H1 (cell line): ENCODE results near the gene LOC128125822.

Source experiments
- CTCF ChIA-PET: fragments of 300-600 bp; sonication (Branson Sonifier 250); formaldehyde crosslinking; loops from one replicate; lab custom pipeline; 2021; ENCODE audit not compliant: partially characterized antibody; lab: Charles Lee
- POLR2A ChIA-PET: fragments of 300-600 bp; sonication (Branson Sonifier 250); formaldehyde crosslinking; loops from one replicate; lab custom pipeline; 2021; ENCODE audit warnings: inconsistent platforms; ENCODE audit not compliant: partially characterized antibody; lab: Charles Lee
- DNase-seq, 2 experiments: peaks; one replicate each; pipeline versions ENCODE4 v3.0.0 to v3.0.0-alpha.2; 2010 to 2022; ENCODE audit warnings: low spot score in 2 of 2, low read depth in 1 of 2, mixed read lengths in 1 of 2
- FAIRE-seq: peaks from 2 replicates; lab custom pipeline; 2011; peaks lifted over from hg19 to GRCh38; lab: Jason Lieb, UNC
- H2AFZ ChIP-seq: 2 replicates; pipeline ENCODE4 v1.8.1; 2012; ENCODE audit warnings: low read length, inconsistent platforms
- H2AK5ac ChIP-seq: 2 replicates; pipeline ENCODE4 v1.6.1; 2013; ENCODE audit warnings: low read depth, low read length
- H2BK120ac ChIP-seq: replicated peaks from 2 replicates; pipeline ENCODE3; 2013; ENCODE audit warnings: low read depth, low read length, inconsistent platforms
- H2BK12ac ChIP-seq: 2 replicates; pipeline ENCODE4 v1.6.1; 2013; ENCODE audit warnings: low read depth, low read length
- H2BK15ac ChIP-seq: 2 replicates; pipeline ENCODE4 v1.6.1; 2013; ENCODE audit warnings: low read length
- H2BK20ac ChIP-seq: 2 replicates; pipeline ENCODE4 v1.6.1; 2013; ENCODE audit warnings: low read length
- H2BK5ac ChIP-seq: 2 replicates; pipeline ENCODE4 v1.6.1; 2013; ENCODE audit warnings: low read depth, low read length
- H3K14ac ChIP-seq: 2 replicates; pipeline ENCODE4 v1.6.1; 2013; ENCODE audit warnings: inconsistent platforms; ENCODE audit not compliant: insufficient read length
- H3K18ac ChIP-seq: 2 replicates; pipeline ENCODE4 v1.6.1; 2013; ENCODE audit warnings: low read length; ENCODE audit errors: extremely low read depth
- H3K23ac ChIP-seq: 2 replicates; pipeline ENCODE4 v1.6.1; 2013; ENCODE audit warnings: inconsistent platforms; ENCODE audit not compliant: insufficient read length
- H3K23me2 ChIP-seq: 2 replicates; pipeline ENCODE4 v1.6.1; 2013; ENCODE audit warnings: low read depth, low read length
- H3K27ac ChIP-seq: 2 replicates; pipeline ENCODE4 v1.6.1; 2011; ENCODE audit warnings: low read depth, low read length, inconsistent platforms
- H3K27me3 ChIP-seq, 4 experiments: replicated peaks in 1 of 4; 1 replicate in 1 of 4; 2 replicates in 3 of 4; pipeline versions ENCODE4 v1.6.1 to v1.8.1; 2011 to 2013; ENCODE audit warnings: low read length in 3 of 4, mild to moderate bottlenecking in 3 of 4, inconsistent platforms in 2 of 4, mixed read lengths in 2 of 4, moderate library complexity in 1 of 4; ENCODE audit not compliant: control insufficient read depth in 3 of 4, insufficient read depth in 3 of 4; ENCODE audit errors: extremely low read depth in 1 of 4
- H3K36me3 ChIP-seq, 4 experiments: 2 replicates each; pipeline versions ENCODE4 v1.6.1 to v1.8.1; 2011 to 2013; ENCODE audit warnings: mild to moderate bottlenecking in 4 of 4, low read length in 3 of 4, moderate library complexity in 2 of 4, control low read depth in 1 of 4, inconsistent platforms in 1 of 4; ENCODE audit not compliant: insufficient read depth in 4 of 4, control insufficient read depth in 2 of 4
- H3K4ac ChIP-seq: replicated peaks from 2 replicates; pipeline ENCODE3; 2013; ENCODE audit warnings: low read length, low read depth, mixed read lengths, inconsistent platforms; ENCODE audit not compliant: insufficient read length
- H3K4me1 ChIP-seq, 4 experiments: replicated peaks in 1 of 4; 1 replicate in 1 of 4; 2 replicates in 3 of 4; pipeline versions ENCODE4 v1.6.1 to v1.8.1; 2011 to 2013; ENCODE audit warnings: low read length in 3 of 4, inconsistent platforms in 2 of 4, mixed read lengths in 1 of 4; ENCODE audit not compliant: insufficient read depth in 4 of 4, control insufficient read depth in 3 of 4
- H3K4me2 ChIP-seq, 2 experiments: 2 replicates each; pipeline versions ENCODE4 v1.6.1 to v1.8.1; 2011 to 2013; ENCODE audit warnings: low read depth in 2 of 2, low read length in 2 of 2, control low read depth in 1 of 2, inconsistent platforms in 1 of 2, mild to moderate bottlenecking in 1 of 2; ENCODE audit not compliant: insufficient read depth in 1 of 2
- H3K4me3 ChIP-seq, 4 experiments: fragments of 200-600, 300-600 bp in 1 of 4; sonication (generic), shearing (Covaris generic), sonication (Bioruptor Twin) in 1 of 4; 2 replicates each; pipeline versions ENCODE4 v1.5.1 to v1.8.1; 2011 to 2016; ENCODE audit warnings: low read length in 4 of 4, low read depth in 3 of 4, control low read depth in 2 of 4, inconsistent platforms in 2 of 4, mild to moderate bottlenecking in 2 of 4, mixed read lengths in 1 of 4, moderate library complexity in 1 of 4; ENCODE audit not compliant: insufficient read depth in 2 of 4; ENCODE audit errors: extremely low read depth in 1 of 4
- H3K56ac ChIP-seq: replicated peaks from 2 replicates; pipeline ENCODE3; 2013; ENCODE audit warnings: low read depth, mild to moderate bottlenecking, mixed read lengths, low read length, inconsistent platforms; ENCODE audit not compliant: insufficient read length
- H3K79me1 ChIP-seq: 2 replicates; pipeline ENCODE4 v1.6.1; 2013; ENCODE audit warnings: low read depth, low read length, control low read depth
- H3K79me2 ChIP-seq, 2 experiments: 2 replicates each; pipeline versions ENCODE4 v1.6.1 to v1.8.1; 2012 to 2013; ENCODE audit warnings: low read length in 2 of 2, mild to moderate bottlenecking in 2 of 2, inconsistent platforms in 1 of 2; ENCODE audit not compliant: insufficient read depth in 2 of 2, control insufficient read depth in 1 of 2
- H3K9ac ChIP-seq, 4 experiments: replicated peaks in 1 of 4; 1 replicate in 1 of 4; 2 replicates in 3 of 4; pipeline versions ENCODE4 v1.6.1 to v1.8.1; 2011 to 2013; ENCODE audit warnings: low read depth in 3 of 4, low read length in 3 of 4, control low read depth in 2 of 4, mild to moderate bottlenecking in 2 of 4, moderate library complexity in 2 of 4, inconsistent platforms in 1 of 4; ENCODE audit errors: extremely low read depth in 1 of 4
- H3K9me3 ChIP-seq, 2 experiments: 2 replicates each; pipeline versions ENCODE4 v1.6.1 to v1.8.1; 2012 to 2013; ENCODE audit warnings: mild to moderate bottlenecking in 2 of 2, moderate library complexity in 2 of 2, control low read depth in 1 of 2, inconsistent platforms in 1 of 2, low read depth in 1 of 2, low read length in 1 of 2, mixed read lengths in 1 of 2; ENCODE audit not compliant: insufficient read depth in 2 of 2
- H4K20me1 ChIP-seq, 2 experiments: replicated peaks in 1 of 2; 2 replicates each; pipeline versions ENCODE3 to v1.8.1; 2011 to 2013; ENCODE audit warnings: inconsistent platforms in 2 of 2, low read length in 2 of 2, mild to moderate bottlenecking in 1 of 2; ENCODE audit not compliant: insufficient read depth in 2 of 2, control insufficient read depth in 1 of 2
- H4K5ac ChIP-seq: 2 replicates; pipeline ENCODE4 v1.6.1; 2013; ENCODE audit warnings: low read length, low read depth, mixed read lengths, inconsistent platforms; ENCODE audit not compliant: insufficient read length
- H4K8ac ChIP-seq: 2 replicates; pipeline ENCODE4 v1.8.0; 2013; ENCODE audit warnings: mild to moderate bottlenecking, moderate library complexity, low read length, inconsistent platforms; ENCODE audit not compliant: insufficient read depth; ENCODE audit errors: extremely low read depth
- H4K91ac ChIP-seq: replicated peaks from 2 replicates; pipeline ENCODE3; 2013; ENCODE audit warnings: low read length, mixed read lengths, inconsistent platforms; ENCODE audit not compliant: insufficient read length
- BACH1 ChIP-seq: IDR thresholded peaks from 2 replicates; pipeline ENCODE4 v1.6.1; 2012; ENCODE audit warnings: low read length, improper control_type of control experiment
- CBX5 ChIP-seq: fragments of 300-800, 300-1000 bp; sonication (generic); IDR thresholded peaks from 2 replicates; pipeline ENCODE4 v1.7.1; 2016; ENCODE audit warnings: antibody characterized with exemption, low read length, low read depth
- CHD2 ChIP-seq: IDR thresholded peaks from 2 replicates; pipeline ENCODE4 v1.6.1; 2012; ENCODE audit warnings: low read length, improper control_type of control experiment
- CTBP2 ChIP-seq: IDR thresholded peaks from 2 replicates; pipeline ENCODE4 v1.7.0; 2011; ENCODE audit warnings: borderline replicate concordance, mild to moderate bottlenecking, moderate library complexity, mixed read lengths, low read length; ENCODE audit not compliant: insufficient read depth, insufficient read length
- EGR1 ChIP-seq: IDR thresholded peaks from 2 replicates; pipeline ENCODE4 v1.6.1; 2011; ENCODE audit warnings: low read depth, low read length, borderline replicate concordance
- GABPA ChIP-seq: IDR thresholded peaks from 2 replicates; pipeline ENCODE4 v1.6.1; 2011; ENCODE audit warnings: mild to moderate bottlenecking, low read length, moderate library complexity, borderline replicate concordance; ENCODE audit not compliant: insufficient read depth
- JUN ChIP-seq: IDR thresholded peaks from 2 replicates; pipeline ENCODE4 v1.6.1; 2011; ENCODE audit warnings: low read depth, mild to moderate bottlenecking, improper control_type of control experiment, low read length
- KDM1A ChIP-seq: fragments of 200-600, 300-600 bp; sonication (generic); IDR thresholded peaks from 2 replicates; pipeline ENCODE4 v1.7.1; 2016; ENCODE audit warnings: mild to moderate bottlenecking, low read length, borderline replicate concordance
- MAFK ChIP-seq: IDR thresholded peaks from 2 replicates; pipeline ENCODE4 v1.6.1; 2012; ENCODE audit warnings: low read depth, mild to moderate bottlenecking, improper control_type of control experiment, low read length
- POLR2A ChIP-seq, 2 experiments: IDR thresholded peaks; 1 replicate in 1 of 2; 2 replicates in 1 of 2; pipeline ENCODE4 v1.6.1; 2011; ENCODE audit warnings: low read depth in 2 of 2, low read length in 2 of 2, mild to moderate bottlenecking in 2 of 2; ENCODE audit errors: control extremely low read depth in 1 of 2
- SP1 ChIP-seq: IDR thresholded peaks from 2 replicates; pipeline ENCODE4 v1.6.1; 2011; ENCODE audit warnings: low read depth, low read length
- SP2 ChIP-seq: IDR thresholded peaks from 2 replicates; pipeline ENCODE4 v1.6.1; 2012; ENCODE audit warnings: mild to moderate bottlenecking, low read length, inconsistent platforms
- SP4 ChIP-seq: IDR thresholded peaks from 2 replicates; pipeline ENCODE4 v1.6.1; 2012; ENCODE audit warnings: low read length, inconsistent platforms
- SUZ12 ChIP-seq: fragments of 200-600 bp; sonication (generic); IDR thresholded peaks from 2 replicates; pipeline ENCODE4 v1.6.1; 2012; ENCODE audit warnings: mild to moderate bottlenecking, inconsistent platforms, low read length, moderate library complexity, mixed read lengths
- TEAD4 ChIP-seq: IDR thresholded peaks from 2 replicates; pipeline ENCODE4 v1.6.1; 2012; ENCODE audit warnings: low read depth, low read length, inconsistent platforms, mixed read lengths
- YY1 ChIP-seq: IDR thresholded peaks from 2 replicates; pipeline ENCODE4 v1.6.1; 2011; ENCODE audit warnings: low read depth, mild to moderate bottlenecking, low read length
- WGBS, 2 experiments: shearing (Covaris generic) in 1 of 2; methylation state at CpG; one replicate each; pipeline versions ENCODE4 v1.1.6 to v1.1.7; 2013 to 2015; ENCODE audit warnings: low lambda C conversion rate in 2 of 2, mixed read lengths in 2 of 2, inconsistent platforms in 1 of 2, low coverage in 1 of 2, missing lambda C conversion rate in 1 of 2; ENCODE audit not compliant: insufficient replicate concordance in 2 of 2, insufficient coverage in 1 of 2, insufficient read length in 1 of 2; ENCODE audit errors: extremely low coverage in 1 of 2, missing lambda C conversion rate in 1 of 2; 5-methylcytosine and 5-hydroxymethylcytosine counted together

Gene LOC128125822

GRCh38 chr6:63599243-63599642 is 27.0 kb downstream of the LOC128125822 start:
- Histone ChIP-seq H2BK20ac (no peak overlapping the region), H2AFZ (0 out of 2 replicates have a peak overlapping the region, but pooled peaks have one; percentile 6), H3K79me1 (no peaks in the 10 kb centered on the region), H3K4me2 (no peak overlapping the region; a peak in 2 of 4 replicates), H3K27me3 (no peaks in the 10 kb centered on the region), H3K4ac (no peak overlapping the region), H3K9me3 (no peaks in the 10 kb centered on the region), H3K56ac (no peak overlapping the region), H3K23me2 (peaks cover 5% of the 10 kb centered on the region), H2BK5ac (no peak overlapping the region), H3K27ac (no peak overlapping the region), H3K18ac (no peak overlapping the region), H3K4me3 (peak overlapping the region in 1 of 4 experiments; percentile 69; a peak in 2 of 8 replicates), H3K14ac (no peak overlapping the region), H2BK120ac (no peak overlapping the region), H4K91ac (no peak overlapping the region), H4K5ac (no peak overlapping the region), H2BK12ac (no peak overlapping the region), H3K9ac (no peak overlapping the region), H2AK5ac (no peak overlapping the region), H3K36me3 (no peaks in the 10 kb centered on the region), H4K20me1 (no peaks in the 10 kb centered on the region), H3K23ac (no peak overlapping the region), H3K4me1 (peaks cover 0 to 5% (median 2%) of the 10 kb centered on the region in 4 experiments; a peak in 3 of 7 replicates), H3K79me2 (no peaks in the 10 kb centered on the region), H2BK15ac (no peak overlapping the region), H4K8ac (no peak overlapping the region)
- DNase-seq (no peak), FAIRE-seq (no peak)
- 94% methylated on average over 7 of the region's 7 CpGs; no CpG with 5 or more reads in 1 of the 2 experiments for WGBS, 2 experiments
- CTCF ChIA-PET = interaction anchor here (0.6 to 4.4 kb wide), 17 partner anchors 8 to 696 kb away, joined by 3 to 24 read pairs (median 5); partner anchors contain the start of gene PHF3
- POLR2A ChIA-PET = interaction anchor here (0.7 to 3.0 kb wide), 3 partner anchors 26 to 37 kb away, joined by 3 to 26 read pairs (median 21); partner anchors contain the start of gene PHF3
- TF ChIP-seq GABPA = no peak
- no peak for TF ChIP-seq SUZ12
- TF ChIP-seq MAFK = no peak
- TF ChIP-seq CHD2 = no peak
- no peak for TF ChIP-seq JUN
- no peak for TF ChIP-seq YY1
- TF ChIP-seq BACH1 = no peak
- no peak for TF ChIP-seq SP2
- TF ChIP-seq CBX5 = no peak
- no peak for TF ChIP-seq EGR1
- no peak for TF ChIP-seq KDM1A
- TF ChIP-seq SP1 = no peak
- no peak for TF ChIP-seq SP4
- TF ChIP-seq POLR2A (IDR thresholded peaks at IDR 0.05; ENCODE audit: control extremely low read depth in 1 of 2, low read depth in 2 of 2, low read length in 2 of 2) = no peak
- no peak for TF ChIP-seq CTBP2
- TF ChIP-seq TEAD4 = no peak
